Breast epithelium (tissue), 4 donors: ENCODE data around the gene PAGE1. TPM values are rescaled to one million over a fixed set of nuclear protein-coding genes. Genes with fewer than 3 reads are reported as not detected.
"Not testable (repeated sequence)": the region's sequence is repeated elsewhere in the genome, so short reads cannot be mapped to it uniquely, and the experiment has no call there.

Experiments
- DNase-seq, 2 donors: peaks; one replicate each; pipeline ENCODE4 v3.0.0-alpha.2; 2019; ENCODE audit warnings: low spot score in 2 of 2
- H3K27ac ChIP-seq, 2 donors: fragments of 200-600 bp; sonication (generic) in 1 of 2; one replicate each; pipeline ENCODE4 v1.5.1; 2016 to 2019; ENCODE audit warnings: mild to moderate bottlenecking in 1 of 2
- H3K27me3 ChIP-seq, 2 donors: fragments of 200-600 bp; sonication (generic) in 1 of 2; one replicate each; pipeline versions ENCODE4 v1.5.1 to v1.6.0; 2017 to 2019; ENCODE audit warnings: control low read depth in 1 of 2, mild to moderate bottlenecking in 1 of 2
- H3K36me3 ChIP-seq: fragments of 200-600 bp; one replicate; pipeline ENCODE4 v1.5.1; 2019
- H3K4me1 ChIP-seq, 2 donors: fragments of 200-600 bp; sonication (generic); one replicate each; pipeline ENCODE4 v1.5.1; 2016 to 2019; ENCODE audit warnings: control low read depth in 1 of 2
- H3K4me3 ChIP-seq, 3 donors: fragments of 200-600 bp; sonication (generic); 1 replicate in 2 of 3; 2 replicates in 1 of 3; pipeline ENCODE4 v1.5.1; 2016 to 2019; ENCODE audit warnings: mild to moderate bottlenecking in 3 of 3, moderate library complexity in 2 of 3
- H3K9me3 ChIP-seq, 2 donors: fragments of 200-600 bp; sonication (generic) in 1 of 2; one replicate each; pipeline ENCODE4 v1.5.1; 2016 to 2019; ENCODE audit warnings: control low read depth in 1 of 2
- CTCF ChIP-seq, 3 donors: fragments of 450-650 bp; IDR thresholded peaks; one replicate each; pipeline ENCODE4 v1.5.1; 2016 to 2017; ENCODE audit warnings: antibody characterized with exemption in 3 of 3, mild to moderate bottlenecking in 3 of 3, moderate library complexity in 3 of 3
- POLR2A ChIP-seq: fragments of 450-650 bp; IDR thresholded peaks from one replicate; pipeline ENCODE4 v1.6.1; 2016; ENCODE audit warnings: antibody characterized with exemption, mild to moderate bottlenecking, moderate library complexity
- POLR2AphosphoS5 ChIP-seq, 3 donors: sonication (generic); formaldehyde crosslinking; IDR thresholded peaks; one replicate each; pipeline ENCODE4 v1.6.1; 2017; ENCODE audit warnings: antibody characterized with exemption in 3 of 3
- intact Hi-C: fragments of 100-400 bp; cut with DNase I; formaldehyde crosslinking; loops from one replicate; pipeline ENCODE4 v1.15.1; 2023; ENCODE audit warnings: low total_unique reads
- total RNA-seq, 3 donors: library from RNA; depleted of rRNA; stranded (reverse); fragments of >200 nt; gene quantifications; one replicate each; pipeline ENCODE4 v1.1.0, GENCODE V29; 2016

PAGE1 gene
- total RNA-seq, 3 donors from 2014 or later: not detected

GRCh38 chrX:49725401-49725800 lies 29.6 kb upstream of the PAGE1 start:
- H3K4me1 ChIP-seq: no peaks in the 10 kb centered on the region
- no peak overlapping the region for H3K27ac ChIP-seq
- peaks cover 0 to 12% of the 10 kb centered on the region in 2 donors for H3K9me3 ChIP-seq
- DNase-seq: no peak
- no peak overlapping the region for H3K4me3 ChIP-seq
- no peaks in the 10 kb centered on the region for H3K36me3 ChIP-seq
- TF ChIP-seq CTCF (IDR thresholded peaks at IDR 0.05): no peak
- TF ChIP-seq POLR2A: no peak
- TF ChIP-seq POLR2AphosphoS5 (IDR thresholded peaks at IDR 0.05): no peak
- peaks cover 0 to 58% of the 10 kb centered on the region in 2 donors for H3K27me3 ChIP-seq
- intact Hi-C loops: loop anchor here (5.0 kb wide), 1 partner anchor 587 kb away; no protein-coding TSS in a partner anchor

- H3K4me1 ChIP-seq, H3K27ac ChIP-seq, H3K4me3 ChIP-seq, H3K36me3 ChIP-seq, DNase-seq, intact Hi-C loops: not testable (repeated sequence)
- peaks cover 0 to 48% of the 10 kb centered on the region in 2 donors for H3K27me3 ChIP-seq
- H3K9me3 ChIP-seq: peaks cover 0 to 12% of the 10 kb centered on the region in 2 donors
These were observed 24.3 kb upstream of the PAGE1 start for GRCh38 chrX:49720106-49720505.

GRCh38 chrX:49712577-49712976 lies 16.8 kb upstream of the PAGE1 start:
- H3K4me1 ChIP-seq: no peaks in the 10 kb centered on the region
- intact Hi-C loops: no loop called here
- H3K36me3 ChIP-seq: no peaks in the 10 kb centered on the region
- DNase-seq: no peak
- no peak overlapping the region for H3K27ac ChIP-seq
- no peak overlapping the region for H3K4me3 ChIP-seq
- TF ChIP-seq CTCF (IDR thresholded peaks at IDR 0.05): no peak
- TF ChIP-seq POLR2AphosphoS5 (IDR thresholded peaks at IDR 0.05): no peak
- no peak for TF ChIP-seq POLR2A
- peaks cover 0 to 58% of the 10 kb centered on the region in 2 donors for H3K27me3 ChIP-seq
- H3K9me3 ChIP-seq: no peaks in the 10 kb centered on the region

- DNase-seq: no peak
- H3K9me3 ChIP-seq: no peaks in the 10 kb centered on the region
- no peak overlapping the region for H3K27ac ChIP-seq
- intact Hi-C loops: no loop called here
- no peak for TF ChIP-seq CTCF (IDR thresholded peaks at IDR 0.05)
- no peak for TF ChIP-seq POLR2A
- no peak for TF ChIP-seq POLR2AphosphoS5 (IDR thresholded peaks at IDR 0.05)
- no peaks in the 10 kb centered on the region for H3K36me3 ChIP-seq
- no peaks in the 10 kb centered on the region for H3K4me1 ChIP-seq
- no peak overlapping the region for H3K4me3 ChIP-seq
- peaks cover 0 to 53% of the 10 kb centered on the region in 2 donors for H3K27me3 ChIP-seq
These were observed 15.0 kb upstream of the PAGE1 start for GRCh38 chrX:49710744-49711319.

GRCh38 chrX:49704691-49705404 lies 9.1 kb upstream of the PAGE1 start:
- Histone ChIP-seq H3K27ac (no peak overlapping the region), H3K4me1 (no peaks in the 10 kb centered on the region), H3K4me3 (no peak overlapping the region), H3K9me3 (no peaks in the 10 kb centered on the region), H3K27me3 (peaks cover 0 to 60% of the 10 kb centered on the region in 2 donors), H3K36me3 (no peaks in the 10 kb centered on the region)
- no peak for TF ChIP-seq POLR2A
- no peak for TF ChIP-seq POLR2AphosphoS5 (IDR thresholded peaks at IDR 0.05)
- TF ChIP-seq CTCF (IDR thresholded peaks at IDR 0.05): no peak
- DNase-seq: no peak
- intact Hi-C loops: no loop called here
